GM19324 (cell line): ENCODE measurements around the gene MACROD2.

Experiments
- ATAC-seq: cut with Tn5 transposase; IDR thresholded peaks from one replicate; pipeline ENCODE4 v1.9.1; 2021; ENCODE audit warnings: mild to moderate bottlenecking, moderate library complexity; ENCODE audit not compliant: unreplicated experiment, low FRiP score

Gene MACROD2

DNA sequence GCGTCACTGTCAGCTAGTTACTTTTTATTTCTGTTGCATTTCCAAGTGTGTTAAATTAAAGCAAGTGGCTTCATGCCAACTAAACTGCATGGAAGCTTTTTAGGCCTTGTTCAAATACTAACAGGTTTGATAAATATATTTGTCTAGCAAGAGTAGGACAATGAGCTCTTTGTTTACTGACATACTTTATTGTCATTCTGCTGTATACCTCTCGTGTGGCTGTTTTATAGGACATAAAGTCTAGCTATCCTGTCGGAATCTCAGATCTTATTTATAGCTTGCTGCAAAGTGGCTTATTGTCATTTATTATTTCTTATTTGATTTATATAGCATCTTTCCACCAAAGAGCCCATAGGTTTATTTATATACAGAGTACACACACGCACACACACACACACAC is 1866.9 kb downstream of the MACROD2 start:
- no peak for ATAC-seq

GRCh38 chr20:15863735-15864134 is 1868.4 kb downstream of the MACROD2 start:
- no peak for ATAC-seq

DNA sequence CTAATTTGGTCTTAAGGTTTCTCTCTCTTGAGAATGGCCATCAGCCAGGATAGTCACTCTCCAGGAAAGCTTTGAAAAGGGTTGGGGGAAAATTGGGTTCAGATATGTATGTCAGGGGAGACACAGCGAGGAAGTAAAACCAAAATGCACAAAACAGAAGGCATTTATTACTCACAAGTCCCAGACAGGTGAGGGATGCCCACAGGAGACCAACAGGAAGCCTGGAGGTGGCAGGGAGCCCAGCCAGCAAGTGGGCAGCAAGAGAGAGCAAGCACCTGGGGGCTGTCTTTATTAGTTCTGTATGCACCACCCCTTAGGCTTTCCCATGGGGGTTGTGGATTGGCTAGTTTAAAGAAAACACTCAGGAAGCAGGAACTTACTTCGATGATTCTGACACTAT is 1870.2 kb downstream of the MACROD2 start:
- no peak for ATAC-seq

- ATAC-seq: no peak
Observed at GRCh38 chr20:15866916-15867730, 1871.8 kb downstream of the MACROD2 start.

DNA sequence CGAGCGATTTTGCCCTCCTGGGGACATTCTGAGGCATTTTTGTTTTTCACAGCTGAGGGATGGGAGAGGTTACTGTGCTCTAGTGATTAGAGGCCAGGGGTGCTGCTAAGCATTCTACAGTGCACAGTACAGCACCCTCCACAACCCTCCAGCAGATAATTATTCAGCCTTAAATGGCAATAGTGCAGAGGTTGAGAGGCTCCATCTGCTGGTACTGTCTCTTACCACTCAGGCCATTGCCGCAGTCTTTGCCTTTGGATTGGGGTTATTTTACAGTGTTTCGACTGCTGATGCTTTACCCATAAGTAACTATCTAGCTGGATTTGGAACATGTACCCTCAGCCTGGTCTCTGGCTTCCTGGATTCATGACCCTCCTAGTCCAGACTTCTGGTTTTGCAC is 1872.6 kb downstream of the MACROD2 start:
- ATAC-seq: no peak

DNA sequence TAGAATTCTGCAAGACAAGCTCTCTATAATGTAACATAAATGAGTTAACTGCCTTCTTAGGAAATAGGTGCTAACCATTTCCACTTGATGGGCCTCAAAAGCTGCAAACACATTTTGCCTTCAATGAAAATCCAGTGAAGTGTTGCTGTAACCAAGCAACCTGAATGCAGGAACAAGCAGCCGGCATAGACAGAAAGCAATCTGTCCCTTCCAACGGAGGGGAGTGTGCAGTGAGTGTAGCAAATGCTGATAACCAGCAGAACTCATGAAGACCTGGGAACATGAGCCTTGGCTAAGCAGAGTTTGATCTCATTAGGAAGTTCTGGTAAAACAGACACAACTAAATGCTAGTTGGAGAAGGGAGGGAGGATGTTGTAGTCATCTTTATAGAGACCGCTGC is 1880.1 kb downstream of the MACROD2 start:
- ATAC-seq: no peak

DNA sequence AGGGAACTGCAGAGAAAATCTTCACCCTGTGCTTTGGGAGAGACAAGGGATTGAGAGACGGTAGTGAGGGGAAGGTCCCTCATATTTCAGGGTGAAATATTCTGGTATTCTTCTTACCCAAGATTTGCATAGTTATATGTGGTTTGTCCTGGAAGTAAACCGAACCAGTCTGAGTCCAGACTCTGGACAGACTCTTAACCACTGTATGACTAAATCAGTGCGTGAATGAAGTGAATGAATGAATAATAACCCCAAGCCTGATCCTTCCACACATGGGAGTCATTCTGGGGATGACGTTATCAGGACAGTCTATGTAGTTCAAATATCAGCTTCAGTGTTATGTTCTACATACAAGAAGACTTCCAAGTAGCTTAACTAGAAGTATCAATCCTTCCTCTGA is 1887.2 kb downstream of the MACROD2 start:
- no peak for ATAC-seq

DNA sequence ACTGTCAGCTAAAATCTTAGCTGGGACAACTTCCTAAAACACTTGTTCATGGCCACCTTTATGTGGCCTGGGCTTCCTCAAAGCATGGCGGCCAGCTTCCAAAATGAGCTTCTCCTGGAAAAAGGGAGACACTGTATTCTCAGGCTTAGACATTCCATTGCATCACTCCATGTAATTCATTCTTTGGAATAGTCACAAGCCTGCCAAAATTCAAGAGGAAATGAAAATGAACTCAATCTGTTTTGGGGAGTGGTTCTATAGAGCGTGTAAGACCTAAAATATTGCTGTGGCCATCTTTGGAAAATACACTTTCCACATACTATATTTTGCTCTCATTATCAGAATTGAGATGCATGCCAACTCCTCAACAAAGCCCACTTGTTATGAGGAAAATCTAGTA is 1890.9 kb downstream of the MACROD2 start:
- no peak for ATAC-seq

GRCh38 chr20:15887387-15887786 is 1892.1 kb downstream of the MACROD2 start:
- no peak for ATAC-seq

DNA sequence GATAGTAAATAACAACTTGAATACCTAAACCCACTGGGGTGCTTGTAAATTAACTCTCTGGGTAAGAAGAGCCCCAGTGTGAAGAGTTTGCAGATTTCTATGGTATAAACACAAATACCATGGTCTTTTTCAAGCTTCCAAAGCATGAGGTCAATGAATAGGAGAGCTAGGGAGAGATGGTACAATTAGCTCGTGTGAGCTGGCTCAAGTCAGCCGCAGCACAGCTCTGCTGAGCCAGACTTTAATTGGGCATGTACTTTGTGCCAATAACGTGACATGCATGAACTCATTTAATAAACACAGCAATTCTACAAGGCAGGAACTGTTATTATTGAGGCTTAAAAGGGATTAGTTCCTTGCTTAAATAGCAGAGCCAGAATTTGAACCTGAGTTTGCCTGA is 1893.7 kb downstream of the MACROD2 start:
- no peak for ATAC-seq

DNA sequence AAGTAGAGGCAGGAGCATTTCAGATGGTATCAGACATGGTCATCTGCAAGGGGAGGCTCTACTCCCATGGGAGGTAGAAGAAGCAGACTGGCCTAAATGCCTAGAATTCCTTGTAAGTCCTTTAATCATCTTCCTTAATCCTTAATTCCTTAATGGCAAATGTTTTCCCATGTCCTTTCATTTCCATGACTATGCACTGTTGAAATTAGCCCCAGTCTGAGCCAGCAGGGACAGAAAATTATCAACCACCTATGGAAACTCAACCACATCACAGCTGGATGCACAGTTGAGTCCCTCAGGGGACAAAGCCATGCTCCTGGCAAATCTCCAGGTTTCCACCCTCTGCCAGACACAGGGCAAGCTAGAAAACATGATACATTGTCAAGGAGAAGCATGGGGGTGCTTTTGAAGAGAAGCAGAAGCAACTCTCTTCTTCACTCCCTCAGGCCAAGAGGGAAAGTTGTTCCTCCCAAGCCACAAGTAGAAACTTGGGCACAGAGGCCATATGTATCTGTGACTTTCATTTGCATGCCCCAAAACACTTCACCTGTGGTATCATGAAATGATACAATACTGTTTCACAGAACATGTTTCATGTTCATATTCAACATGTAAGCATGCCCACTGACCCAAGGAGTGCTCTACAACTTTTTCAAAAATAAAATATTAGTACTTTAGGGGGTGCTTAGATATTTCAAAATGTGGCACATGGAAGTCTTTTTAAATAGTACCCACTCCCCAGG is 1894.4 kb downstream of the MACROD2 start:
- no peak for ATAC-seq

GRCh38 chr20:15890407-15890982 is 1895.2 kb downstream of the MACROD2 start:
- no peak for ATAC-seq

GRCh38 chr20:15895126-15895525 is 1899.8 kb downstream of the MACROD2 start:
- no peak for ATAC-seq

- ATAC-seq: peak; percentile 46
Observed at GRCh38 chr20:15895560-15896084, 1900.3 kb downstream of the MACROD2 start.

DNA sequence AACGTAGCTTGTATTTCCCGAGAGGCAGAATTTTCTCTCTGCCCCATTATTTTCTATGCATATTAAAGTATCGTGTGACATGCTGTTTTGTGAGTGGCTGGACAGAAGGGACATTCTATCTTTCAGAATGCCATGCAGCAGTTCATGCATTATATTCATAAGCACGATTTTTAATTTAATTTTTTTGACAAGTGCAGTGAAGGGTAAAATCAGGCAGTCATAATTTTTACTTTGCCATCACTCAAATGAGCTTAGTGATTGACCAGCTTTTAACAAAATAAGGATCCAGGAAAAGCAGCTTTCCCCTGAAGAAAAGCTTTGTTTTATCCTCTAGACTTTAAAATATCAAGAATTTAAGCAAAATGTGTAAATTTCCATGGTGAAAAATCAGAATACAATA is 1904.7 kb downstream of the MACROD2 start:
- no peak for ATAC-seq

- ATAC-seq: no peak
Observed at GRCh38 chr20:15900443-15900842, 1905.1 kb downstream of the MACROD2 start.

- ATAC-seq: no peak
Observed at GRCh38 chr20:15902493-15902892, 1907.2 kb downstream of the MACROD2 start.

- ATAC-seq: no peak
Observed at GRCh38 chr20:15905661-15906060, 1910.3 kb downstream of the MACROD2 start.

DNA sequence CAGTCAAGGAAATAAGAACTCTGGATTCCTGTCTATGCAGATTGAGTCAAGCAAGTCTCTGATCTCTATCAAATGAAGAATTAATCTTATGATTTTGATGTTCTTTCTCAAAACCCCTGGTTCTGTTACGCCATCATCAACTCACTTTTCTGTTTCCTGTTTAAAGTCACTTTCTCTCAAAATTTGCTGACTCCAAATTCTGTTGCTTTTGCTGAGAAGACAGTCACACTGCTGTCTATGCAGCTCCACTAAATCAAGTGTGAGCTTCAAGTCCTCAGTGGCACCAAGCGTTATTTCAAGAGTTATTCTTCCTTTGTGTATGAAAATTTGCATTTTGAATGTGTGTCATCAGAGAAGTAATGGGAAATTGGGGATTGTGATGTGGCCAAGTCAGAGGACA is 1914.7 kb downstream of the MACROD2 start:
- no peak for ATAC-seq

DNA sequence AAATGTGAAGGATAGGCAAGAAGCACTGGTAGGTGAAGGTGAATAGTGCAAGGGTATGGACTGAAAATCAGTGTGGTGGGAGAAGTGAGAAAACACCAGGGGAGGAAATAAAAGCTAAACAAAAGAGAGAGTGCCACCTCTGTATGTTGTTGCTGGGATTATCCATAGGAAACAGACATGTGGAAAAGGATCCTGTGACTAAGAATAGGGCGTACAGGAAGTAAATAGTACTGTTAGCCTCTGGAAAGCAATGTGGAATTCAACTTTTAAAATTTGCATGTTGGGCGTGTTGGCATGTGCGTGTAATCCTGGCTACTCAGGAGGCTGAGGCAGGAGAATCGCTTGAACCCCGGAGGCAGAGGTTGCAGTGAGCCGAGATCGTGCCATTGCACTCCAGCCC is 1916.3 kb downstream of the MACROD2 start:
- ATAC-seq: no peak

- no peak for ATAC-seq
Observed at GRCh38 chr20:15913391-15914025, 1918.2 kb downstream of the MACROD2 start.
